ENCODE measurements around the gene RAB35.

The RAB35 gene

GRCh38 chr12:120051535-120051934, 65.0 kb downstream of the RAB35 start:
- TF ChIP-seq MAX (IDR thresholded peaks at IDR 0.05) (no peak), RAD21 (IDR thresholded peaks at IDR 0.05; ENCODE audit: low read depth) (no peak), TAF1 (IDR thresholded peaks at IDR 0.05; ENCODE audit: low read depth) (no peak)
- TF ChIP-seq, protein P1, sequence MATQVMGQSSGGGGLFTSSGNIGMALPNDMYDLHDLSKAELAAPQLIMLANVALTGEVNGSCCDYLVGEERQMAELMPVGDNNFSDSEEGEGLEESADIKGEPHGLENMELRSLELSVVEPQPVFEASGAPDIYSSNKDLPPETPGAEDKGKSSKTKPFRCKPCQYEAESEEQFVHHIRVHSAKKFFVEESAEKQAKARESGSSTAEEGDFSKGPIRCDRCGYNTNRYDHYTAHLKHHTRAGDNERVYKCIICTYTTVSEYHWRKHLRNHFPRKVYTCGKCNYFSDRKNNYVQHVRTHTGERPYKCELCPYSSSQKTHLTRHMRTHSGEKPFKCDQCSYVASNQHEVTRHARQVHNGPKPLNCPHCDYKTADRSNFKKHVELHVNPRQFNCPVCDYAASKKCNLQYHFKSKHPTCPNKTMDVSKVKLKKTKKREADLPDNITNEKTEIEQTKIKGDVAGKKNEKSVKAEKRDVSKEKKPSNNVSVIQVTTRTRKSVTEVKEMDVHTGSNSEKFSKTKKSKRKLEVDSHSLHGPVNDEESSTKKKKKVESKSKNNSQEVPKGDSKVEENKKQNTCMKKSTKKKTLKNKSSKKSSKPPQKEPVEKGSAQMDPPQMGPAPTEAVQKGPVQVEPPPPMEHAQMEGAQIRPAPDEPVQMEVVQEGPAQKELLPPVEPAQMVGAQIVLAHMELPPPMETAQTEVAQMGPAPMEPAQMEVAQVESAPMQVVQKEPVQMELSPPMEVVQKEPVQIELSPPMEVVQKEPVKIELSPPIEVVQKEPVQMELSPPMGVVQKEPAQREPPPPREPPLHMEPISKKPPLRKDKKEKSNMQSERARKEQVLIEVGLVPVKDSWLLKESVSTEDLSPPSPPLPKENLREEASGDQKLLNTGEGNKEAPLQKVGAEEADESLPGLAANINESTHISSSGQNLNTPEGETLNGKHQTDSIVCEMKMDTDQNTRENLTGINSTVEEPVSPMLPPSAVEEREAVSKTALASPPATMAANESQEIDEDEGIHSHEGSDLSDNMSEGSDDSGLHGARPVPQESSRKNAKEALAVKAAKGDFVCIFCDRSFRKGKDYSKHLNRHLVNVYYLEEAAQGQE (IDR thresholded peaks at IDR 0.05; ENCODE audit: low read depth): no peak
- TF ChIP-seq, protein P2, sequence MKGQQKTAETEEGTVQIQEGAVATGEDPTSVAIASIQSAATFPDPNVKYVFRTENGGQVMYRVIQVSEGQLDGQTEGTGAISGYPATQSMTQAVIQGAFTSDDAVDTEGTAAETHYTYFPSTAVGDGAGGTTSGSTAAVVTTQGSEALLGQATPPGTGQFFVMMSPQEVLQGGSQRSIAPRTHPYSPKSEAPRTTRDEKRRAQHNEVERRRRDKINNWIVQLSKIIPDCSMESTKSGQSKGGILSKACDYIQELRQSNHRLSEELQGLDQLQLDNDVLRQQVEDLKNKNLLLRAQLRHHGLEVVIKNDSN (IDR thresholded peaks at IDR 0.05): no peak

DNA sequence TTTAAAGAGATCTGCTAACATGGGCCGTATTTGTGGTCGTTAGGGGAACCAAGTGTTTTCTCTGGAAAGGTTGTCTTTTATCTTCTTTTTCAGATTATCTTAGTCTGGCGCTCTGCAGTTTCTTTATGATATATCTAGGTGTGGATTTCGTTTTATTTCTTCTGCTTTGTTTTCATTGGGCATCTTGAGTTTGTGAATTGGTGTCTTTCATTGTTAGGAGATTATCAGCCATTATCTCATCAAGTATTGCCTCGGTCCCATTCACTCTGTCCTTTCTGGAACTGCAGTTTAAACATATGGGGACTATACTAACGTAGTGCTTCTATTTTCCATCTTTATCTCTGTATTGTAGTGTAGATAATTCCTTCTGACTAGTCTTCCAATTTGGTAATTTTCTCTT, 67.1 kb downstream of the RAB35 start:
- TF ChIP-seq ZBTB7A (IDR thresholded peaks at IDR 0.05; ENCODE audit: low read depth) (no peak), YY1 (IDR thresholded peaks at IDR 0.05; ENCODE audit: low read depth) (no peak), TCF12 (IDR thresholded peaks at IDR 0.05; ENCODE audit: low read depth) (no peak), EP300 (IDR thresholded peaks at IDR 0.05; ENCODE audit: borderline replicate concordance) (no peak), CREB1 (IDR thresholded peaks at IDR 0.05; ENCODE audit: low read depth) (no peak)
- TF ChIP-seq, protein P1 (IDR thresholded peaks at IDR 0.05; ENCODE audit: low read depth): no peak

- no peak for TF ChIP-seq MAX (IDR thresholded peaks at IDR 0.05)
- TF ChIP-seq, protein P1 (IDR thresholded peaks at IDR 0.05; ENCODE audit: low read depth): no peak
- TF ChIP-seq NFIC (IDR thresholded peaks at IDR 0.05): no peak
- no peak for TF ChIP-seq TCF12 (IDR thresholded peaks at IDR 0.05; ENCODE audit: low read depth)
Observed at GRCh38 chr12:120048263-120048662, 68.3 kb downstream of the RAB35 start.

DNA sequence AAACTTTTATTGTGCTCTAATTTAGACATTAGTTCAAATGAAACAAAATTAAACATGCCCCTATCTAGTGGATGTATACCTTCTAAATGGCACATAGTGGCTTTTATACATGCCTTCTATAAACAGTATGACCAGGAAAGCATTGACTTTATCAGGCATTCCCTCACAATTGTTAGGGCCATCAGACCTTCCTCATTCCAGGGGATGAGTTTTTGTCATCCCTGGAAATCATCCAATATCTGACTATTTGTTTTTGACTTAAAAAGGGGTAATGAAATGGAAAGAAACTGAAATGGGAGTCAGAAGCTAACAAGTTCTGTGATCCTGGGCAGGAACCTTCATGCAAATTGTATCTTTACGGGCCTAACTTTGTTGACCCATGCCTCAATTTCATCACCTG, 69.5 kb downstream of the RAB35 start:
- TF ChIP-seq RAD21 (IDR thresholded peaks at IDR 0.05; ENCODE audit: low read depth) (no peak), TAF1 (IDR thresholded peaks at IDR 0.05; ENCODE audit: low read depth) (no peak), ZBTB7A (IDR thresholded peaks at IDR 0.05; ENCODE audit: low read depth) (no peak), YY1 (IDR thresholded peaks at IDR 0.05; ENCODE audit: low read depth) (no peak), CEBPB (IDR thresholded peaks at IDR 0.05) (no peak), MAX (IDR thresholded peaks at IDR 0.05) (no peak), FOXM1 (IDR thresholded peaks at IDR 0.05; ENCODE audit: borderline replicate concordance, low read depth) (no peak), CREB1 (IDR thresholded peaks at IDR 0.05; ENCODE audit: low read depth) (no peak), NFIC (IDR thresholded peaks at IDR 0.05) (no peak), TEAD4 (IDR thresholded peaks at IDR 0.05) (no peak)
- TF ChIP-seq, protein P2 (IDR thresholded peaks at IDR 0.05): no peak
- TF ChIP-seq, protein P1 (IDR thresholded peaks at IDR 0.05; ENCODE audit: low read depth): no peak

Data from Ishikawa (cell line).